Body of pancreas (tissue), 4 donors: Measurements from ENCODE around the gene GALNT6. TPM values are rescaled to one million over a fixed set of nuclear protein-coding genes. Genes with fewer than 3 reads are reported as not detected.

ENCODE experiments used
- ATAC-seq: fragments of 150-250 bp; one replicate; pipeline ENCODE4 v1.9.1; 2016
- DNase-seq, 4 donors: peaks; one replicate each; pipeline ENCODE4 v3.0.0-alpha.2; 2019
- H3K27ac ChIP-seq, 4 donors: fragments of 200-600 bp; sonication (generic); 1 replicate in 3 of 4; 2 replicates in 1 of 4; pipeline versions ENCODE4 v1.5.1 to v1.6.1; 2016 to 2019; ENCODE audit warnings: mild to moderate bottlenecking in 1 of 4, mixed read lengths in 1 of 4, moderate library complexity in 1 of 4
- H3K27me3 ChIP-seq, 2 donors: fragments of 200-600 bp; sonication (generic); one replicate each; pipeline ENCODE4 v1.6.0; 2016; ENCODE audit warnings: mild to moderate bottlenecking in 1 of 2
- H3K36me3 ChIP-seq, 2 donors: fragments of 200-600 bp; sonication (generic); replicated peaks in 1 of 2; 2 replicates each; pipeline ENCODE4 v1.5.1; 2016; ENCODE audit warnings: low read depth in 2 of 2; ENCODE audit not compliant: insufficient read depth in 1 of 2
- H3K4me1 ChIP-seq: fragments of 200-600 bp; sonication (generic); one replicate; pipeline ENCODE4 v1.6.0; 2016
- H3K4me3 ChIP-seq, 2 donors: fragments of 200-600 bp; sonication (generic); 1 replicate in 1 of 2; 2 replicates in 1 of 2; pipeline ENCODE4 v1.5.1; 2016 to 2019
- H3K9me3 ChIP-seq, 3 donors: fragments of 200-600 bp; sonication (generic); 1 replicate in 2 of 3; 2 replicates in 1 of 3; pipeline ENCODE4 v1.5.1; 2016
- POLR2A ChIP-seq, 3 donors: fragments of 450-650 bp; IDR thresholded peaks; one replicate each; pipeline ENCODE4 v1.6.1; 2016; ENCODE audit warnings: antibody characterized with exemption in 3 of 3, mild to moderate bottlenecking in 2 of 3
- WGBS, 2 donors: methylation state at CpG; one replicate each; pipeline ENCODE4 v1.1.5; 2017; 5-methylcytosine and 5-hydroxymethylcytosine counted together
- intact Hi-C: fragments of 100-400 bp; cut with DNase I; formaldehyde crosslinking; loops from one replicate; pipeline ENCODE4 v1.15.1; 2023
- total RNA-seq, 2 donors: library from RNA; depleted of rRNA; stranded (reverse); fragments of >200 nt; gene quantifications; one replicate each; pipeline ENCODE4 v1.1.0, GENCODE V29; 2016
- TF ChIP-seq, protein P1 (sequence below), 7 experiments: fragments of 450-650 bp in 4 of 7; fragments of 200-600 bp in 3 of 7; sonication (generic) in 3 of 7; IDR thresholded peaks; one replicate each; pipeline ENCODE4 v1.5.1; 2016 to 2019; ENCODE audit warnings: antibody characterized with exemption in 7 of 7

The GALNT6 gene
- total RNA-seq, 2 donors from 2014 or later, result 8.6 to 9.3 TPM

- DNase-seq (no peak), ATAC-seq (no peak)
- TF ChIP-seq POLR2A (IDR thresholded peaks at IDR 0.05), result no peak
- TF ChIP-seq, protein P1, sequence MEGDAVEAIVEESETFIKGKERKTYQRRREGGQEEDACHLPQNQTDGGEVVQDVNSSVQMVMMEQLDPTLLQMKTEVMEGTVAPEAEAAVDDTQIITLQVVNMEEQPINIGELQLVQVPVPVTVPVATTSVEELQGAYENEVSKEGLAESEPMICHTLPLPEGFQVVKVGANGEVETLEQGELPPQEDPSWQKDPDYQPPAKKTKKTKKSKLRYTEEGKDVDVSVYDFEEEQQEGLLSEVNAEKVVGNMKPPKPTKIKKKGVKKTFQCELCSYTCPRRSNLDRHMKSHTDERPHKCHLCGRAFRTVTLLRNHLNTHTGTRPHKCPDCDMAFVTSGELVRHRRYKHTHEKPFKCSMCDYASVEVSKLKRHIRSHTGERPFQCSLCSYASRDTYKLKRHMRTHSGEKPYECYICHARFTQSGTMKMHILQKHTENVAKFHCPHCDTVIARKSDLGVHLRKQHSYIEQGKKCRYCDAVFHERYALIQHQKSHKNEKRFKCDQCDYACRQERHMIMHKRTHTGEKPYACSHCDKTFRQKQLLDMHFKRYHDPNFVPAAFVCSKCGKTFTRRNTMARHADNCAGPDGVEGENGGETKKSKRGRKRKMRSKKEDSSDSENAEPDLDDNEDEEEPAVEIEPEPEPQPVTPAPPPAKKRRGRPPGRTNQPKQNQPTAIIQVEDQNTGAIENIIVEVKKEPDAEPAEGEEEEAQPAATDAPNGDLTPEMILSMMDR (IDR thresholded peaks at IDR 0.05), result no peak
- Histone ChIP-seq H3K4me3 (no peak overlapping the region), H3K4me1 (peaks cover 8% of the 10 kb centered on the region), H3K9me3 (no peaks in the 10 kb centered on the region), H3K36me3 (no peaks in the 10 kb centered on the region), H3K27me3 (no peaks in the 10 kb centered on the region), H3K27ac (no peak overlapping the region)
- 87 to 94% methylated on average over 1 of the region's 1 CpG for WGBS, 2 donors
- intact Hi-C loops, result no loop called here
Measured at GRCh38 chr12:51415931-51416330, 24.7 kb upstream of the GALNT6 start.

DNA sequence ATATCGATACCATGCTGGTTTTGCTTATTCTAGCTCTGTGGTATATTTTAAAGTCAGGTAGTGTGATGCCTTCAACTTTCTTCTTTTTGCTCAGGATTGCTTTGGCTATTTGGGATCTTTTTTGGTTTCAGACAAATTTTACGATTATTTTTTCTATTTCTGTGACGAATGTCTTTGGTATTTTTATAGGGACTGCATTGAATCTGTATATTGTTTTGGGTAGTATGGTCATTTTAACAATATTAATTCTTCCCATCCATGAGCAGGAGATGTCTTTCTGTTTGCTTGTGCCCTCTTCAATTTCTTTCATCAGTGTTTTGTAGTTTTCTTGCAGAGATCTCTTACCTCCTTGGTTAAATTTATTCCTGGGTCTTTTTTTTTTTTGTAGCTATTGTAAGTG, 22.6 kb upstream of the GALNT6 start:
- no peak for ATAC-seq
- Histone ChIP-seq H3K36me3 (no peaks in the 10 kb centered on the region), H3K4me1 (peaks cover under 1% of the 10 kb centered on the region), H3K4me3 (no peak overlapping the region), H3K9me3 (no peaks in the 10 kb centered on the region), H3K27ac (no peak overlapping the region), H3K27me3 (no peaks in the 10 kb centered on the region)
- DNase-seq, result no peak
- intact Hi-C loops, result no loop called here
- TF ChIP-seq, protein P1 (IDR thresholded peaks at IDR 0.05), result no peak
- no peak for TF ChIP-seq POLR2A (IDR thresholded peaks at IDR 0.05)
- 97% methylated on average over 3 of the region's 3 CpGs for WGBS, 2 donors

- DNase-seq, result no peak
- intact Hi-C loops, result no loop called here
- TF ChIP-seq, protein P1 (IDR thresholded peaks at IDR 0.05), result no peak
- TF ChIP-seq POLR2A (IDR thresholded peaks at IDR 0.05), result no peak
- no peaks in the 10 kb centered on the region for H3K4me1 ChIP-seq
- H3K4me3 ChIP-seq, result no peak overlapping the region
- no peaks in the 10 kb centered on the region for H3K27me3 ChIP-seq
- no peak for ATAC-seq
- H3K27ac ChIP-seq, result no peak overlapping the region
- H3K36me3 ChIP-seq, result no peaks in the 10 kb centered on the region
- H3K9me3 ChIP-seq, result no peaks in the 10 kb centered on the region
Measured at GRCh38 chr12:51413149-51413548, 21.9 kb upstream of the GALNT6 start.

DNA sequence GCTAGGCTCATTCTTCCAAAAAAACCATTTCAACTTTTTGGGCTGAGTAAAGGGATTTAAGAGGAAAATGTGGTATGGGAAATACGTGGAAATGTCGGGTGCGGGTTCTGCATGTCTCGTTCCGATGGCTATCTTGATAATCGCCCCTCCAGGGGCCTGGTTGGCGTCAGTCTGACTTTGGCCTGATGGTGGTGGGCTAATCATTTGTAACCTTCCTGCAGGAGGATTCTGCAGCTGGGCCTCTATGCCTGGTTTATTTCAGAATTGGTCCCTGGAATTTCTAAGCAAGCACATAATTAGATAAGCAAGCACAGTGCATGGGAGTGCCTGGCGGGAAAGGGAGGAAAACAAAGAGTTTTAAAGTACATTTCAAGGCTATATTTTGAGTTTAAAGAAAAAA, 18.6 kb upstream of the GALNT6 start:
- intact Hi-C loops, result no loop called here

GRCh38 chr12:51407604-51408003, 16.4 kb upstream of the GALNT6 start:
- Histone ChIP-seq H3K27me3 (no peaks in the 10 kb centered on the region), H3K4me1 (no peaks in the 10 kb centered on the region), H3K36me3 (no peaks in the 10 kb centered on the region), H3K27ac (no peak overlapping the region), H3K9me3 (no peaks in the 10 kb centered on the region), H3K4me3 (no peak overlapping the region)
- TF ChIP-seq, protein P1 (IDR thresholded peaks at IDR 0.05), result no peak
- TF ChIP-seq POLR2A (IDR thresholded peaks at IDR 0.05), result no peak
- no peak for ATAC-seq
- intact Hi-C loops, result no loop called here
- no peak for DNase-seq
- 56 to 65% methylated on average over 4 of the region's 4 CpGs for WGBS, 2 donors

More for the DNA sequence above, 18.6 kb upstream of the GALNT6 start:
- no peaks in the 10 kb centered on the region for H3K9me3 ChIP-seq
- 82 to 94% methylated on average over 8 of the region's 8 CpGs for WGBS, 2 donors
- no peak overlapping the region for H3K27ac ChIP-seq
- H3K4me1 ChIP-seq, result no peaks in the 10 kb centered on the region
- no peak for ATAC-seq
- DNase-seq, result no peak
- TF ChIP-seq POLR2A (IDR thresholded peaks at IDR 0.05), result no peak
- TF ChIP-seq, protein P1 (IDR thresholded peaks at IDR 0.05), result no peak
- H3K27me3 ChIP-seq, result no peaks in the 10 kb centered on the region
- no peak overlapping the region for H3K4me3 ChIP-seq
- H3K36me3 ChIP-seq, result no peaks in the 10 kb centered on the region
